Neuronal stem cell (in vitro differentiated cells): ENCODE measurements around the gene NKD2.

ENCODE experiments used
- DNase-seq: peaks from one replicate; pipeline ENCODE4 v3.0.0-alpha.2; 2013; ENCODE audit warnings: low spot score
- H2AFZ ChIP-seq: one replicate; pipeline ENCODE4 v1.6.1; 2013; ENCODE audit warnings: mild to moderate bottlenecking, low read length, inconsistent platforms
- H2AK5ac ChIP-seq: 2 replicates; pipeline ENCODE4 v1.6.1; 2013; ENCODE audit warnings: low read depth, mild to moderate bottlenecking, inconsistent platforms, low read length, moderate library complexity, mixed read lengths
- H2BK120ac ChIP-seq: 2 replicates; pipeline ENCODE4 v1.6.1; 2013; ENCODE audit warnings: low read depth, mild to moderate bottlenecking, inconsistent platforms, low read length, moderate library complexity, mixed read lengths
- H2BK12ac ChIP-seq: one replicate; pipeline ENCODE4 v1.6.1; 2013; ENCODE audit warnings: low read length, inconsistent platforms
- H2BK15ac ChIP-seq: 2 replicates; pipeline ENCODE4 v1.6.1; 2013; ENCODE audit warnings: mild to moderate bottlenecking, low read length, inconsistent platforms, mixed read lengths
- H2BK5ac ChIP-seq: one replicate; pipeline ENCODE4 v1.6.1; 2013; ENCODE audit warnings: inconsistent platforms, mild to moderate bottlenecking, low read length, moderate library complexity
- H3K14ac ChIP-seq: one replicate; pipeline ENCODE4 v1.6.1; 2013; ENCODE audit warnings: low read length, inconsistent platforms
- H3K18ac ChIP-seq: 2 replicates; pipeline ENCODE4 v1.6.1; 2013; ENCODE audit warnings: low read length, inconsistent platforms
- H3K23ac ChIP-seq: 2 replicates; pipeline ENCODE4 v1.6.1; 2013; ENCODE audit warnings: low read depth, mild to moderate bottlenecking, mixed read lengths, low read length, inconsistent platforms; ENCODE audit not compliant: poor library complexity
- H3K27ac ChIP-seq: replicated peaks from 3 replicates; pipeline ENCODE4 v1.5.1; 2013; ENCODE audit warnings: low read length, inconsistent platforms
- H3K27me3 ChIP-seq, 3 experiments: 2 replicates each; pipeline ENCODE4 v1.6.1; 2013; ENCODE audit warnings: low read length in 3 of 3, mild to moderate bottlenecking in 2 of 3, inconsistent platforms in 1 of 3, low read depth in 1 of 3, mixed read lengths in 1 of 3, moderate library complexity in 1 of 3; ENCODE audit not compliant: control insufficient read depth in 3 of 3, insufficient read depth in 3 of 3
- H3K36me3 ChIP-seq, 2 donors: replicated peaks in 1 of 2; 2 replicates each; pipeline ENCODE4 v1.6.1; 2013; ENCODE audit warnings: low read length in 2 of 2; ENCODE audit not compliant: control insufficient read depth in 2 of 2, insufficient read depth in 2 of 2
- H3K4ac ChIP-seq: 2 replicates; pipeline ENCODE4 v1.6.1; 2013; ENCODE audit warnings: inconsistent platforms, mild to moderate bottlenecking, low read length, moderate library complexity
- H3K4me1 ChIP-seq, 2 donors: 1 replicate in 1 of 2; 2 replicates in 1 of 2; pipeline ENCODE4 v1.6.1; 2013; ENCODE audit warnings: low read length in 2 of 2, low read depth in 1 of 2; ENCODE audit not compliant: control insufficient read depth in 2 of 2, insufficient read depth in 1 of 2
- H3K4me2 ChIP-seq: one replicate; pipeline ENCODE4 v1.6.1; 2013; ENCODE audit warnings: mild to moderate bottlenecking, low read length, inconsistent platforms; ENCODE audit not compliant: insufficient read depth, poor library complexity, severe bottlenecking
- H3K4me3 ChIP-seq, 2 donors: 2 replicates each; pipeline ENCODE4 v1.5.1; 2013; ENCODE audit warnings: low read length in 2 of 2, mild to moderate bottlenecking in 2 of 2, inconsistent platforms in 1 of 2, moderate library complexity in 1 of 2
- H3K79me1 ChIP-seq: one replicate; pipeline ENCODE4 v1.6.1; 2013; ENCODE audit warnings: low read depth, mild to moderate bottlenecking, inconsistent platforms, low read length, moderate library complexity
- H3K9ac ChIP-seq: one replicate; pipeline ENCODE4 v1.6.1; 2013; ENCODE audit warnings: mild to moderate bottlenecking, low read depth, low read length, inconsistent platforms; ENCODE audit not compliant: poor library complexity
- H3K9me3 ChIP-seq, 2 donors: replicated peaks in 1 of 2; 2 replicates each; pipeline versions ENCODE3 to v1.6.1; 2013; ENCODE audit warnings: low read length in 2 of 2, mild to moderate bottlenecking in 2 of 2, inconsistent platforms in 1 of 2, low read depth in 1 of 2, mixed read lengths in 1 of 2, moderate library complexity in 1 of 2; ENCODE audit not compliant: control insufficient read depth in 2 of 2, insufficient read depth in 1 of 2
- H4K8ac ChIP-seq: one replicate; pipeline ENCODE4 v1.6.1; 2013; ENCODE audit warnings: low read depth, mild to moderate bottlenecking, inconsistent platforms, low read length, moderate library complexity
- H4K91ac ChIP-seq: one replicate; pipeline ENCODE4 v1.6.1; 2013; ENCODE audit warnings: low read length, low read depth, mild to moderate bottlenecking, inconsistent platforms; ENCODE audit not compliant: poor library complexity
- WGBS, 2 donors: extraction: QIAGEN DNeasy Blood & Tissue Kit; methylation state at CpG; one replicate each; pipeline ENCODE4 v1.1.7; 2013; ENCODE audit warnings: missing lambda C conversion rate in 2 of 2, mixed read lengths in 1 of 2; ENCODE audit not compliant: insufficient read length in 2 of 2, insufficient replicate concordance in 1 of 2; ENCODE audit errors: extremely low coverage in 2 of 2; 5-methylcytosine and 5-hydroxymethylcytosine counted together

Gene NKD2

GRCh38 chr5:1062761-1063568, 54.4 kb downstream of the NKD2 start:
- Histone ChIP-seq H2AK5ac (no peak overlapping the region), H3K4ac (no peak overlapping the region)
- WGBS, 2 donors: no CpG with 5 or more reads among the region's 36 CpGs

GRCh38 chr5:1063661-1064382, 55.2 kb downstream of the NKD2 start:
- Histone ChIP-seq H3K4ac (no peak overlapping the region), H2BK15ac (no peak overlapping the region), H4K91ac (no peak overlapping the region), H3K9me3 (peaks cover 0 to 2% of the 10 kb centered on the region in 2 donors), H3K14ac (no peak overlapping the region), H3K18ac (no peak overlapping the region), H3K9ac (no peak overlapping the region), H2AFZ (no peak overlapping the region), H3K4me1 (peaks cover 2 to 10% of the 10 kb centered on the region in 2 donors), H3K23ac (peak overlapping the region; percentile 34), H4K8ac (no peak overlapping the region), H3K27me3 (no peaks in the 10 kb centered on the region), H2BK120ac (no peak overlapping the region), H2BK12ac (no peak overlapping the region), H2AK5ac (no peak overlapping the region), H3K27ac (no peak overlapping the region), H2BK5ac (no peak overlapping the region), H3K4me2 (no peak overlapping the region), H3K79me1 (peaks cover 13% of the 10 kb centered on the region), H3K4me3 (no peak overlapping the region), H3K36me3 (peaks cover 39 to 47% of the 10 kb centered on the region in 2 donors)
- WGBS, 2 donors: no CpG with 5 or more reads among the region's 56 CpGs
- no peak for DNase-seq

More at GRCh38 chr5:1062761-1063568, 54.4 kb downstream of the NKD2 start:
- Histone ChIP-seq H2BK15ac (no peak overlapping the region), H3K36me3 (peaks cover 39 to 53% of the 10 kb centered on the region in 2 donors), H3K14ac (no peak overlapping the region), H2AFZ (no peak overlapping the region), H2BK120ac (no peak overlapping the region), H3K79me1 (peaks cover 10% of the 10 kb centered on the region), H3K27ac (no peak overlapping the region), H3K9me3 (no peaks in the 10 kb centered on the region), H3K4me3 (no peak overlapping the region), H3K4me2 (no peak overlapping the region), H3K9ac (no peak overlapping the region), H4K8ac (no peak overlapping the region), H3K4me1 (peaks cover 0 to 10% of the 10 kb centered on the region in 2 donors), H2BK5ac (no peak overlapping the region), H4K91ac (no peak overlapping the region), H3K18ac (no peak overlapping the region), H2BK12ac (no peak overlapping the region), H3K27me3 (no peaks in the 10 kb centered on the region), H3K23ac (no peak overlapping the region)
- no peak for DNase-seq

GRCh38 chr5:1064383-1065142, 56.0 kb downstream of the NKD2 start:
- no peak overlapping the region for H2BK5ac ChIP-seq
- H2AFZ ChIP-seq: no peak overlapping the region
- no peak overlapping the region for H3K4me2 ChIP-seq
- H3K23ac ChIP-seq: peak overlapping the region; percentile 85
- no peak overlapping the region for H3K4me3 ChIP-seq
- H3K36me3 ChIP-seq: peaks cover 33 to 40% of the 10 kb centered on the region in 2 donors
- no peaks in the 10 kb centered on the region for H3K27me3 ChIP-seq
- H2BK15ac ChIP-seq: no peak overlapping the region
- H3K9me3 ChIP-seq: peaks cover 0 to 2% of the 10 kb centered on the region in 2 donors
- no peak overlapping the region for H4K91ac ChIP-seq
- H3K9ac ChIP-seq: no peak overlapping the region
- H4K8ac ChIP-seq: peak overlapping the region; percentile 17
- no peak overlapping the region for H2AK5ac ChIP-seq
- no peak overlapping the region for H3K18ac ChIP-seq
- no peak overlapping the region for H2BK12ac ChIP-seq
- no peak for DNase-seq
- no peak overlapping the region for H2BK120ac ChIP-seq
- peaks cover 19% of the 10 kb centered on the region for H3K79me1 ChIP-seq
- no peak overlapping the region for H3K27ac ChIP-seq
- 100% methylated on average over 3 of the region's 49 CpGs; no CpG with 5 or more reads in 1 of the 2 donors for WGBS, 2 donors
- H3K14ac ChIP-seq: no peak overlapping the region
- H3K4ac ChIP-seq: no peak overlapping the region
- H3K4me1 ChIP-seq: peaks cover 2 to 9% of the 10 kb centered on the region in 2 donors
